Immature natural killer cell (primary cell): Measurements from ENCODE around the gene EML5. TPM values are rescaled to one million over a fixed set of nuclear protein-coding genes. Genes with fewer than 3 reads are reported as not detected.

ENCODE experiments used
- DNase-seq, 3 donors: peaks; one replicate each; pipeline ENCODE4 v3.0.0; 2022; ENCODE audit warnings: mixed read lengths in 1 of 3
- H3K27ac Mint-ChIP-seq, 6 donors: one replicate each; pipeline ENCODE4 v1.8.0; 2020; ENCODE audit warnings: mixed read lengths in 6 of 6, mild to moderate bottlenecking in 5 of 6, inconsistent platforms in 4 of 6, moderate library complexity in 3 of 6
- H3K27me3 Mint-ChIP-seq, 3 donors: one replicate each; pipeline ENCODE4 v1.8.0; 2020 to 2021; ENCODE audit warnings: low read depth in 3 of 3, mild to moderate bottlenecking in 3 of 3, mixed read lengths in 3 of 3, moderate library complexity in 3 of 3, inconsistent platforms in 1 of 3
- H3K36me3 Mint-ChIP-seq, 3 donors: one replicate each; pipeline ENCODE4 v1.8.0; 2020; ENCODE audit warnings: mixed read lengths in 3 of 3, inconsistent platforms in 2 of 3, mild to moderate bottlenecking in 2 of 3
- H3K4me1 Mint-ChIP-seq, 2 donors: one replicate each; pipeline ENCODE4 v1.8.0; 2020; ENCODE audit warnings: inconsistent platforms in 2 of 2, mild to moderate bottlenecking in 2 of 2, mixed read lengths in 2 of 2, moderate library complexity in 1 of 2
- H3K4me3 Mint-ChIP-seq, 5 donors: one replicate each; pipeline ENCODE4 v1.8.0; 2020; ENCODE audit warnings: mild to moderate bottlenecking in 5 of 5, mixed read lengths in 5 of 5, inconsistent platforms in 3 of 5, moderate library complexity in 3 of 5
- H3K9me3 Mint-ChIP-seq, 6 donors: one replicate each; pipeline ENCODE4 v1.8.0; 2020; ENCODE audit warnings: mild to moderate bottlenecking in 6 of 6, mixed read lengths in 6 of 6, inconsistent platforms in 4 of 6, moderate library complexity in 3 of 6
- polyA plus RNA-seq, 3 donors: library from polyadenylated mRNA; unstranded; fragments of 300-500 nt; fragmentation: Illumina TruSeq; gene quantifications; one replicate each; pipeline ENCODE4 v1.2.3, GENCODE V29; 2021

EML5 gene
- polyA plus RNA-seq: under 1 TPM in 1 of 3 donors, not detected in 2; 0.24 TPM

- DNase-seq: peak; percentile 83 to 84 (median 83)
- Mint-ChIP-seq H3K4me1 (peaks cover 9 to 10% of the 10 kb centered on the region in 2 donors), H3K27me3 (peaks cover 0 to 16% (median 11%) of the 10 kb centered on the region in 3 donors), H3K27ac (peak within 1 kb of the TSS in 4 of 6 donors; percentile 42 to 69 (median 56)), H3K4me3 (peak within 1 kb of the TSS; percentile 82 to 87 (median 85)), H3K9me3 (no peaks in the 10 kb centered on the region), H3K36me3 (no peaks in the 10 kb centered on the region)
Measured at GRCh38 chr14:88792473-88793258, at the start of gene EML5. Gene EML5, minus strand, starts transcription at chr14:88792953. Its CDS starts 450 bp downstream, at chr14:88792503.

GRCh38 chr14:88842414-88842813 lies 49.7 kb upstream of the EML5 start:
- no peak overlapping the region for H3K4me3 Mint-ChIP-seq
- peaks cover 0 to under 1% (median 0%) of the 10 kb centered on the region in 3 donors for H3K36me3 Mint-ChIP-seq

GRCh38 chr14:88841741-88842140 lies 49.0 kb upstream of the EML5 start:
- no peak overlapping the region for H3K27ac Mint-ChIP-seq
- no peaks in the 10 kb centered on the region for H3K9me3 Mint-ChIP-seq

More at GRCh38 chr14:88842414-88842813, 49.7 kb upstream of the EML5 start:
- no peaks in the 10 kb centered on the region for H3K9me3 Mint-ChIP-seq
- no peak overlapping the region for H3K27ac Mint-ChIP-seq
- DNase-seq: no peak
- no peaks in the 10 kb centered on the region for H3K4me1 Mint-ChIP-seq
- H3K27me3 Mint-ChIP-seq: peaks cover 1 to 3% (median 2%) of the 10 kb centered on the region in 3 donors

GRCh38 chr14:88840926-88841325 lies 48.2 kb upstream of the EML5 start:
- Mint-ChIP-seq H3K27me3 (peaks cover 0 to 6% (median 5%) of the 10 kb centered on the region in 3 donors), H3K36me3 (peaks cover 0 to 5% (median 0%) of the 10 kb centered on the region in 3 donors), H3K27ac (no peak overlapping the region), H3K4me3 (no peak overlapping the region), H3K9me3 (no peaks in the 10 kb centered on the region), H3K4me1 (no peaks in the 10 kb centered on the region)
- DNase-seq: no peak

More at GRCh38 chr14:88841741-88842140, 49.0 kb upstream of the EML5 start:
- Mint-ChIP-seq H3K27me3 (peaks cover 1 to 6% (median 5%) of the 10 kb centered on the region in 3 donors), H3K36me3 (peaks cover 0 to 5% (median 0%) of the 10 kb centered on the region in 3 donors), H3K4me3 (no peak overlapping the region), H3K4me1 (no peaks in the 10 kb centered on the region)
- DNase-seq: no peak

- no peaks in the 10 kb centered on the region for H3K4me1 Mint-ChIP-seq
- H3K27ac Mint-ChIP-seq: no peak overlapping the region
- no peak for DNase-seq
- no peaks in the 10 kb centered on the region for H3K9me3 Mint-ChIP-seq
- H3K4me3 Mint-ChIP-seq: no peak overlapping the region
- peaks cover 0 to 5% (median 0%) of the 10 kb centered on the region in 3 donors for H3K36me3 Mint-ChIP-seq
- H3K27me3 Mint-ChIP-seq: peaks cover 0 to 6% (median 2%) of the 10 kb centered on the region in 3 donors
Measured at GRCh38 chr14:88838015-88838414, 45.3 kb upstream of the EML5 start.

- H3K9me3 Mint-ChIP-seq: no peaks in the 10 kb centered on the region
- no peak overlapping the region for H3K27ac Mint-ChIP-seq
- H3K27me3 Mint-ChIP-seq: peaks cover 0 to 6% (median 2%) of the 10 kb centered on the region in 3 donors
- no peak for DNase-seq
- peaks cover 0 to 5% (median 0%) of the 10 kb centered on the region in 3 donors for H3K36me3 Mint-ChIP-seq
- H3K4me1 Mint-ChIP-seq: no peaks in the 10 kb centered on the region
- no peak overlapping the region for H3K4me3 Mint-ChIP-seq
Measured at GRCh38 chr14:88837495-88837894, 44.7 kb upstream of the EML5 start.

GRCh38 chr14:88835661-88836060 lies 42.9 kb upstream of the EML5 start:
- DNase-seq: no peak
- Mint-ChIP-seq H3K9me3 (no peaks in the 10 kb centered on the region), H3K4me1 (no peaks in the 10 kb centered on the region), H3K36me3 (peaks cover 0 to 5% (median 0%) of the 10 kb centered on the region in 3 donors), H3K27ac (no peak overlapping the region), H3K4me3 (no peak overlapping the region), H3K27me3 (peaks cover 0 to 6% (median 3%) of the 10 kb centered on the region in 3 donors)

- Mint-ChIP-seq H3K36me3 (peaks cover 0 to 5% (median 0%) of the 10 kb centered on the region in 3 donors), H3K27me3 (peaks cover 0 to 6% (median 3%) of the 10 kb centered on the region in 3 donors)
Measured at GRCh38 chr14:88834883-88835431, 42.2 kb upstream of the EML5 start.

GRCh38 chr14:88831284-88831683 lies 38.5 kb upstream of the EML5 start:
- H3K36me3 Mint-ChIP-seq: no peaks in the 10 kb centered on the region
- H3K4me3 Mint-ChIP-seq: no peak overlapping the region
- no peak for DNase-seq
- H3K27ac Mint-ChIP-seq: no peak overlapping the region
- peaks cover 0 to 3% (median 0%) of the 10 kb centered on the region in 3 donors for H3K27me3 Mint-ChIP-seq
- no peaks in the 10 kb centered on the region for H3K4me1 Mint-ChIP-seq
- no peaks in the 10 kb centered on the region for H3K9me3 Mint-ChIP-seq

More at GRCh38 chr14:88834883-88835431, 42.2 kb upstream of the EML5 start:
- Mint-ChIP-seq H3K4me1 (no peaks in the 10 kb centered on the region), H3K4me3 (no peak overlapping the region), H3K9me3 (no peaks in the 10 kb centered on the region), H3K27ac (no peak overlapping the region)
- no peak for DNase-seq

GRCh38 chr14:88829685-88830302 lies 37.0 kb upstream of the EML5 start:
- DNase-seq: no peak
- Mint-ChIP-seq H3K4me3 (no peak overlapping the region), H3K27ac (no peak overlapping the region), H3K27me3 (peaks cover 0 to 3% (median 0%) of the 10 kb centered on the region in 3 donors), H3K36me3 (no peaks in the 10 kb centered on the region), H3K9me3 (no peaks in the 10 kb centered on the region), H3K4me1 (peaks cover 6% of the 10 kb centered on the region in 2 donors)

GRCh38 chr14:88829188-88829587 lies 36.4 kb upstream of the EML5 start:
- Mint-ChIP-seq H3K9me3 (no peaks in the 10 kb centered on the region), H3K36me3 (no peaks in the 10 kb centered on the region), H3K27me3 (peaks cover 4 to 6% (median 4%) of the 10 kb centered on the region in 3 donors), H3K4me3 (no peak overlapping the region), H3K4me1 (peaks cover 9% of the 10 kb centered on the region in 2 donors), H3K27ac (no peak overlapping the region)
- no peak for DNase-seq

- H3K4me3 Mint-ChIP-seq: peak overlapping the region; percentile 68 to 96 (median 90)
- H3K27me3 Mint-ChIP-seq: peaks cover 6 to 9% (median 7%) of the 10 kb centered on the region in 3 donors
- H3K9me3 Mint-ChIP-seq: no peaks in the 10 kb centered on the region
- no peak for DNase-seq
- H3K27ac Mint-ChIP-seq: peak overlapping the region in 1 of 6 donors; percentile 6
- no peaks in the 10 kb centered on the region for H3K36me3 Mint-ChIP-seq
- H3K4me1 Mint-ChIP-seq: peaks cover 14 to 18% of the 10 kb centered on the region in 2 donors
Measured at GRCh38 chr14:88825503-88825902, 32.8 kb upstream of the EML5 start.

GRCh38 chr14:88825078-88825458 lies 32.3 kb upstream of the EML5 start:
- H3K4me3 Mint-ChIP-seq: peak overlapping the region; percentile 68 to 96 (median 90)

More at GRCh38 chr14:88825078-88825458, 32.3 kb upstream of the EML5 start:
- Mint-ChIP-seq H3K27me3 (peaks cover 6 to 9% (median 7%) of the 10 kb centered on the region in 3 donors), H3K9me3 (no peaks in the 10 kb centered on the region), H3K4me1 (peaks cover 14 to 18% of the 10 kb centered on the region in 2 donors), H3K27ac (peak overlapping the region; percentile 4 to 97 (median 72)), H3K36me3 (no peaks in the 10 kb centered on the region)
- no peak for DNase-seq
